ENCODE measurements around the gene HERPUD1. TPM values are rescaled to one million over a fixed set of nuclear protein-coding genes. Genes with fewer than 3 reads are reported as not detected.

The HERPUD1 gene
- total RNA-seq, 1 donor = 190 TPM

- Histone ChIP-seq H3K79me2 (ENCODE audit: insufficient read depth, low read length) (no peaks in the 10 kb centered on the region), H3K4me3 (ENCODE audit: insufficient read depth, low read length) (no peak overlapping the region), H3K4me2 (ENCODE audit: insufficient read depth, low read length) (no peak overlapping the region), H4K20me1 (ENCODE audit: insufficient read depth, low read length) (peaks cover 13% of the 10 kb centered on the region), H3K27ac (ENCODE audit: low read depth, low read length) (no peak overlapping the region), H3K36me3 (ENCODE audit: insufficient read depth, low read length) (peaks cover 36% of the 10 kb centered on the region), H3K9me3 (ENCODE audit: low read depth, low read length) (no peaks in the 10 kb centered on the region), H2AFZ (ENCODE audit: low read length) (no peak overlapping the region), H3K4me1 (ENCODE audit: insufficient read depth, low read length) (peaks cover 5% of the 10 kb centered on the region), H3K27me3 (ENCODE audit: insufficient read depth, low read length) (no peaks in the 10 kb centered on the region)
- no peak for TF ChIP-seq CTCF (IDR thresholded peaks at IDR 0.05; ENCODE audit: extremely low read depth, low read depth, low read length)
- no peak for DNase-seq (ENCODE audit: insufficient read length, low spot score, missing footprints)
Observed at GRCh38 chr16:56947604-56947995, 15.7 kb downstream of the HERPUD1 start.

- DNase-seq (ENCODE audit: insufficient read length, low spot score, missing footprints) = no peak
- Histone ChIP-seq H3K27me3 (ENCODE audit: insufficient read depth, low read length) (no peaks in the 10 kb centered on the region), H3K27ac (ENCODE audit: low read depth, low read length) (no peak overlapping the region), H3K36me3 (ENCODE audit: insufficient read depth, low read length) (peaks cover 30% of the 10 kb centered on the region), H4K20me1 (ENCODE audit: insufficient read depth, low read length) (peaks cover 7% of the 10 kb centered on the region), H2AFZ (ENCODE audit: low read length) (no peak overlapping the region), H3K79me2 (ENCODE audit: insufficient read depth, low read length) (no peaks in the 10 kb centered on the region), H3K4me1 (ENCODE audit: insufficient read depth, low read length) (peaks cover 5% of the 10 kb centered on the region), H3K4me2 (ENCODE audit: insufficient read depth, low read length) (no peak overlapping the region), H3K4me3 (ENCODE audit: insufficient read depth, low read length) (no peak overlapping the region), H3K9me3 (ENCODE audit: low read depth, low read length) (no peaks in the 10 kb centered on the region)
- no peak for TF ChIP-seq CTCF (IDR thresholded peaks at IDR 0.05; ENCODE audit: extremely low read depth, low read depth, low read length)
Observed at GRCh38 chr16:56948234-56948633, 16.3 kb downstream of the HERPUD1 start.

- Histone ChIP-seq H2AFZ (ENCODE audit: low read length) (no peak overlapping the region), H3K4me2 (ENCODE audit: insufficient read depth, low read length) (no peak overlapping the region), H3K9me3 (ENCODE audit: low read depth, low read length) (no peaks in the 10 kb centered on the region), H4K20me1 (ENCODE audit: insufficient read depth, low read length) (no peaks in the 10 kb centered on the region), H3K79me2 (ENCODE audit: insufficient read depth, low read length) (no peaks in the 10 kb centered on the region), H3K4me3 (ENCODE audit: insufficient read depth, low read length) (no peak overlapping the region), H3K4me1 (ENCODE audit: insufficient read depth, low read length) (no peaks in the 10 kb centered on the region), H3K27ac (ENCODE audit: low read depth, low read length) (no peak overlapping the region), H3K27me3 (ENCODE audit: insufficient read depth, low read length) (no peaks in the 10 kb centered on the region), H3K36me3 (ENCODE audit: insufficient read depth, low read length) (peaks cover 12% of the 10 kb centered on the region)
- no peak for DNase-seq (ENCODE audit: insufficient read length, low spot score, missing footprints)
- no peak for TF ChIP-seq CTCF (IDR thresholded peaks at IDR 0.05; ENCODE audit: extremely low read depth, low read depth, low read length)
Observed at GRCh38 chr16:56950051-56950450, 18.1 kb downstream of the HERPUD1 start.

- Histone ChIP-seq H3K27me3 (ENCODE audit: insufficient read depth, low read length) (no peaks in the 10 kb centered on the region), H2AFZ (ENCODE audit: low read length) (no peak overlapping the region), H3K4me3 (ENCODE audit: insufficient read depth, low read length) (no peak overlapping the region), H4K20me1 (ENCODE audit: insufficient read depth, low read length) (no peaks in the 10 kb centered on the region), H3K36me3 (ENCODE audit: insufficient read depth, low read length) (peaks cover 8% of the 10 kb centered on the region), H3K9me3 (ENCODE audit: low read depth, low read length) (no peaks in the 10 kb centered on the region), H3K27ac (ENCODE audit: low read depth, low read length) (no peak overlapping the region), H3K4me1 (ENCODE audit: insufficient read depth, low read length) (no peaks in the 10 kb centered on the region), H3K4me2 (ENCODE audit: insufficient read depth, low read length) (no peak overlapping the region), H3K79me2 (ENCODE audit: insufficient read depth, low read length) (no peaks in the 10 kb centered on the region)
- TF ChIP-seq CTCF (IDR thresholded peaks at IDR 0.05; ENCODE audit: extremely low read depth, low read depth, low read length) = no peak
- DNase-seq (ENCODE audit: insufficient read length, low spot score, missing footprints) = no peak
Observed at GRCh38 chr16:56950455-56950854, 18.5 kb downstream of the HERPUD1 start.

Measured in osteoblast (primary cell).